Measurements from ENCODE around the gene KDELR3.

DNA sequence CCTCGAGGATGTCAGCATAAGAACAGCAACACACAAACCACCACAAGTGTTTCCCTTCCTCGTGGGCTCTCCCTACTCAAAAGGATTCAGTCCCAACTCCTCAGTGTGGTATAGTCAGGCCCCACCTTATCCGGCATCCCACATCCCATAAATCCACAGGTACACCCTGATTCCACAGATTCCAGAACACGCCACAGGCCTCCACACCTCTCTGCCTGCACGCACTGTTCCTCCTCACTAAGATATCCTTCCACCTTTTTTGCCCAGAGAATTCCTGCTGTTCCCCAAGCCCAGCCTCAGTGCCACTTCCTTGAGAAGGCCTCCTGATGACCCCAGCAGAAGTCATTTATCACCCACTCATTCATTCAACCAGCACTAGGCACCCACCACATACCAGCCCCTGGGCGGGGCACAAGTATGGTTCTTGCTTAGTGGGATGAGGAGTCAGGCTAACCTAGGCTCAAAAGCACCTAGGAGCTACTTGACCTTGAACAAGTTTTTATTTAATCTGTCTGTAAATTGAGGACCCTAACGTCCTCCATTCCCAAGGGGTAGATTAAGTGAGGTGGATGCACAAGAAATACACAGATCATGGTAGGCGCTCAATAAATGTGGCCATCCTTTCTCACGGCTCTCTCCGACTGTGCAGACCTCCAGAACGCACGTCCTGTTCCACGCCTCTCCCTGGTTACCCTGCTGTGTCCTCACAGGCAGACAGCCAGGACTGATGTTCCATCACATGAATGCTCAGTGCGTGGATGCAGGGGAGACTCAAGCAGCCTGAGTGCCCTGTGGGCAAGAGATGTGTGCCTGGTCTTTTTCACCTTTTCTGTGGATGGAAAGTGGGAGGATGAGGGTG lies 10.8 kb upstream of the KDELR3 start:
- no peak for TF ChIP-seq EZH2phosphoT487 (IDR thresholded peaks at IDR 0.05; ENCODE audit: borderline replicate concordance, low read depth, low read length)
- TF ChIP-seq, protein P1, sequence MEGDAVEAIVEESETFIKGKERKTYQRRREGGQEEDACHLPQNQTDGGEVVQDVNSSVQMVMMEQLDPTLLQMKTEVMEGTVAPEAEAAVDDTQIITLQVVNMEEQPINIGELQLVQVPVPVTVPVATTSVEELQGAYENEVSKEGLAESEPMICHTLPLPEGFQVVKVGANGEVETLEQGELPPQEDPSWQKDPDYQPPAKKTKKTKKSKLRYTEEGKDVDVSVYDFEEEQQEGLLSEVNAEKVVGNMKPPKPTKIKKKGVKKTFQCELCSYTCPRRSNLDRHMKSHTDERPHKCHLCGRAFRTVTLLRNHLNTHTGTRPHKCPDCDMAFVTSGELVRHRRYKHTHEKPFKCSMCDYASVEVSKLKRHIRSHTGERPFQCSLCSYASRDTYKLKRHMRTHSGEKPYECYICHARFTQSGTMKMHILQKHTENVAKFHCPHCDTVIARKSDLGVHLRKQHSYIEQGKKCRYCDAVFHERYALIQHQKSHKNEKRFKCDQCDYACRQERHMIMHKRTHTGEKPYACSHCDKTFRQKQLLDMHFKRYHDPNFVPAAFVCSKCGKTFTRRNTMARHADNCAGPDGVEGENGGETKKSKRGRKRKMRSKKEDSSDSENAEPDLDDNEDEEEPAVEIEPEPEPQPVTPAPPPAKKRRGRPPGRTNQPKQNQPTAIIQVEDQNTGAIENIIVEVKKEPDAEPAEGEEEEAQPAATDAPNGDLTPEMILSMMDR (conservative IDR thresholded peaks at IDR 0.05; ENCODE audit: low read length) = no peak

Measured in OCI-LY7 (cell line).